AG20443 (cell line): ENCODE results near the gene PRDM16.
"Not testable (repeated sequence)": the region's sequence is repeated elsewhere in the genome, so short reads cannot be mapped to it uniquely, and the experiment has no call there.

ENCODE experiments used
- DNase-seq: peaks from one replicate; pipeline ENCODE4 v3.0.0; 2012; ENCODE audit warnings: low spot score, mixed read lengths

PRDM16 gene

GRCh38 chr1:3229081-3229725, 160.2 kb downstream of the PRDM16 start:
- no peak for DNase-seq

- DNase-seq: no peak
Observed at GRCh38 chr1:3230553-3230952, 161.6 kb downstream of the PRDM16 start.

DNA sequence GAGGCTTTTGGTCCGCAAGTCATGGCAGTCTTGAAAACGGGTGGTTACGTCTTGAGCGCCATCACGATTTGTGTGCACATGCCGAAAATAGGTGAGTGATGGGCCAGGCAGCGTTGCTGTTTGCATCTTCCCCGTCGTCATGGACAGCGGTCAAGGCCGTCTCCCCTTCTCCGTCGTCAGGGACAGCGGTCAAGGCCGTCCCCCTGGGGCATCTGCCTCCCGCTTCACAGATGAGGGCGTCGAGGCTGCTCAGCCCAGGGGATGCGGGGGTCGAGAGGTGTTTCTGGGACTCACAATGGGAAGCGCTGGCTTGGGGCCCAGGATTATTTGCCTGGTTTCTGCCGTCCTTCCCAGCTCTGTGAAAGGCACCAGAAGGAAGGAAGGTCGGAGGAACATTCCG, 162.2 kb downstream of the PRDM16 start:
- DNase-seq: no peak

GRCh38 chr1:3231826-3232225, 162.8 kb downstream of the PRDM16 start:
- DNase-seq: no peak

DNA sequence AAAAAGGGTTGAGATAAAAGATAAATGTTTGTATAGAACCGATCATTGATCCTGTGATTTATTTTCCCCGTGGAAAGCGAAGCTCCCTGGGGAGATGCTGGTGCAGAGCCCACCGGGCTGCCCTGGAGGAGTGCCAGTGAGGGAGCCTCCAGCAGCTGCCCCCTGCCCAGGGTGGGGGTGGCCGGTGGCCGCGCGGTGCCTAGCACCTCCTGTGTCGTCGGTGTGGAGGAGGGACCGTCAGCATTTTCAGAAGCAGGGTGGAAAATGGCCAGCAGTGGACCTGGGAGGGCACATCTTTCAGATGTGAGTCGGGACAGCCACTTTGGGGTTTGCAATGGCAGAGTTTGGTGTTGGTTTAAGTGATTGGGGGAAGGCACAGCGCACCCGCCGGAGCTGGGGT, 164.0 kb downstream of the PRDM16 start:
- DNase-seq: no peak

GRCh38 chr1:3233551-3233950, 164.5 kb downstream of the PRDM16 start:
- DNase-seq: no peak

DNA sequence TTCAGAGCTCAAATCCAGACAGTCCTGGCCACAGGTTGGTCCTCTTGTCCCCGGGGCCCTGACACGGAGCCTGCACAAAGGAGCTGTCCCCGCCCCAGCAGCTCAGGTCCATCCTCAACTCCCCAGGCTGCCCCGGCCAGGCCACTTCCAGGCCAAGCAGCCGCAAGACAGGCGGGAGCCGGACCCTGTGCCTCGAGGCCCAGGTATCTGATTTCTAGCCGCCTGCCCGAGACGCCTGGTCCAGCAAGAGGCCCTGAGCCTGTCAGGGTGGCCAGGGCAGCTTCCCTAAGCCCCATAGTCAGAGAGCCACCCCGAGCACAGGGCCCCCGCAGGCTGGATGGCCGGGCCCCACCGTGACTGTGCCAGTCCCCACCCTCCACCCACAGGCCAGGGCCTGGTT, 165.3 kb downstream of the PRDM16 start:
- DNase-seq: no peak

DNA sequence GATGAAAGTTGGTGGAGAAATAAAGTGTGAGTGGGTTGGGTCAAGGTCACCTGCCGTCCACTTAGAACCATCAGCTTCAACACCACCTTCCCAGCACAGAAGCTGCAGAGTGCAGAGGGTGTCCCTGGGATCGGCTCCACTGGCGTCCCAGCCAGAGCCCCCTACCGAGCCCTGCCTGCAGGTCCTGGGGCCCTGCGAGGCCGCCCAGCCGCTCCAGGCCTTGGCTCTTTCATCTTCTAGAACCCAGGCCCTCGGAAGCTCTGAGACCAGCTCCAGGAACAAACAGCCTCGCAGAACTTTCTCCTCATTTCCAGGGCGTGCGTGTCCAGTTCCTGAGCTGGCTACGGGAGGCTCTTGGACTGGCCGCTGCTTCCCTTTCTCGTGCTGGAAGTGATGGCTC, 166.0 kb downstream of the PRDM16 start:
- no peak for DNase-seq

GRCh38 chr1:3235496-3235895, 166.5 kb downstream of the PRDM16 start:
- DNase-seq: no peak

DNA sequence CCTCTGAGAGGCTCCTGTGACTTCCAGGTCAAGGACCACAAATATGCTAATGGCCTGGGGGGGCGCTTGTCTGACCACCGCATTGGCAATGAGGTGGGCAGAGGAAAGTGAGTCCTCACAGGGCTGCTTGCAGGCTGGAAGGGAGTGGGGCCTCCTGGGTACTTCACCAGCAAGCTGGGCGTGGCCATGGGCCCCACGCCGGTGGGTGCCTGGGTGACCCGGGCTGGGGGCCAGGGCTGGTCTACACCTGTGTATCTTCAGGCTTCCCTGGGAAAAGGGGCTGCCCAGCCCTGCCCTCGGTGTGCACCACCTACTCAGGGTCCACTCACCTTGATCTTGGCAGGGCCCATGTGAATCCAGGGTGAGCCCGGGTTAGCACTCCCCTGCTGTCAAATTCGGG, 167.4 kb downstream of the PRDM16 start:
- no peak for DNase-seq

GRCh38 chr1:3236955-3237354, 168.0 kb downstream of the PRDM16 start:
- DNase-seq: no peak

- DNase-seq: no peak
Observed at GRCh38 chr1:3237570-3237969, 168.6 kb downstream of the PRDM16 start.

- no peak for DNase-seq
Observed at GRCh38 chr1:3237994-3238702, 169.1 kb downstream of the PRDM16 start.

DNA sequence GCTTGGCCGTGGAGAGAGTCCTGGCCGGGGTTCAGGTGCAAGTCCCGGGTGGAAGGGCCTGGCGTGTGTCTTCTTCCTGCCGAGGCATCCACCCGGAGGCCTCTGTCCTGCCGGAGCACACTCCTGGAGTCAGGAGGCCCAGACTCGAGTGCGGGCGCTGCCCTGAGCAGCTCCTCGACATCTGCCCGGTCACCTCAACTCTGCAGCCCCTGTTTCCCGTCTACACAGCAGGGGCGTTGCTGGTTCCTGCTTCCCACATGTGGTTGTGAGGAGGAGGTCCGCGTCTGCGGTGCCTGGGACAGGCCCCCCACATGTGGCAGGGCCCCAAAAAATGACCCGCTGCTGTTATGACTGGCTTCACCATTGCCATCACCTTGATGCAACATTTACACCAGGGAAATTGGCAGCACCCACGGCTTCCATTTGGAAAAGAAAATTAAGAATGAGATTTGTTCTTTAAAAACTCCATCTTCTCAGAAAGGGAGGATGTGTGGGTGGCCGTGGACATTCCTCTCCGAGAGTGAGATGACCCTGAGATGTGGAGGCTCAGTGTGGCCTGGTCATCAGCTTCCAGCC, 169.8 kb downstream of the PRDM16 start:
- DNase-seq: no peak

- not testable (repeated sequence) for DNase-seq
Observed at GRCh38 chr1:3239991-3240390, 171.0 kb downstream of the PRDM16 start.

DNA sequence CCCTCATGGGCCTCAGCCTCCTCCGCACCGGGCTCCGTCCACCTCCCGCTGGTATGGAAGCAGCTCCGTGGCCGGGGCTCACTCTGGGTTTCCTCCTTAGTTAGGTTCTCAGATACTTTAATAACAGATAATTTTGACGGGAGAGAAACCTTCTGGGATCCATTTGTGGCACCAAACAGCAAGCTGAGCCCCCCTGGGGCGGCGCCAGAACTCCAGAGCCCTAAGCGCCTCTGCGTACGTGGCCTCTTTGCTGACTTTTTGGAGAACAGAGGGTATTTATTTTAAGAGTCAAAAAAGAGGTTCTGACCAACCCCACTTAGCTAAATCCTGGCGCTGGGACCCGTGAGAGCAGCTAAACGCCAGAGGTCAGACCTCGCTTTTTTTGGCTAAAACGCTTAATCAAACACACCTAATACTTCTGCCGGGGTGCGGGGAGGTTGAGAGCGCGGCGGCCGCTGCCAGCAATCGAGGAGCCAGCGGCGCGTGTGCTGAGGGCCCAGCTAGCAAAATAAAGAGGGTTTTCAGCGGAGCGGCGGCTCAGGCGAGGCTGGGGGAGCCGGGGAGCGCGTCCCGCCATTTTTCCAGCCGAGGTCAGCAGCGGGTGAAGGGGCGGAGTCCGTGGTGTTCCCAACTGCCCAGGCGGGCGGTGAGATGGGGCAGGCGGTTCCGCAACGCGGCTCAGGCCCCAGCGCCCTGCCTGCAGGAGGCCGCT, 171.7 kb downstream of the PRDM16 start:
- DNase-seq: no peak

DNA sequence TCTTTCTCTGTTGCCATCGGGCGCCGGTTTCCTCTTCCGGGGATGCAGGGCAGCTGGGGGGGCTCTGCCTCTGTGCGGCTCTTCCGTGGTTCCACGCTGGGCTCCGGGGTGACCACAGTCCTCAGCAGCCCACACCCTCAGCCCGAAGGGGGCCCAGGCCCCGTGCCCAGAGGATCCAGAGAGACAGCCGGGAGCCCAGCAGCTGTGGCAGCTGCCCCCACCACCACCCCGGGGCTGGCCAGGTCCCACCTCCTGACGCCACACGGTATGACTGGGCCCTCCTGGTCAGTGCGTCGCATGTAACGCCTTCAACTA, 172.2 kb downstream of the PRDM16 start:
- DNase-seq: no peak

GRCh38 chr1:3241673-3242407, 172.8 kb downstream of the PRDM16 start:
- DNase-seq: no peak

- DNase-seq: no peak
Observed at GRCh38 chr1:3242408-3243260, 173.6 kb downstream of the PRDM16 start.

DNA sequence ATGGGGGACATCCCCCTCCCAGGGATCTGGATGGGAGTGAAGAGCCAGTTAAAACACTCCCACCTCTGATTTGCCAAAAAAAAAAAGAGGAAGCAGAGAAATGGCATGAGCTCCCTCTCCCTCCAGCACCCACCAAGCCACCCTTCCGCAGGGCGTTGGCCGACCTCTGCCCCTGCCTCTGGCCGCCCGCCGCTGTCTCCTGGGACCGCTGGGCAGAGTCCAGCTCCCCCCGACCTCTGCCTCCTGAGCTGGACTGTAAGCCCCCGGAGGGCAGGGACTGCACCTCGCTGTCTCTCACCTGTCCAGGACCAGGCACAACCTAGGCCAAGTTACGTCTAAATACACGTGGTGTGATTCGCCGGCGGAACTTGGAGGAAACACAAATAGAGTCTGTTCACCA, 174.3 kb downstream of the PRDM16 start:
- DNase-seq: no peak
